B cell (primary cell): ENCODE results near the gene ASGR2. TPM values are rescaled to one million over a fixed set of nuclear protein-coding genes. Genes with fewer than 3 reads are reported as not detected.

Source experiments
- ATAC-seq: fragments of 200-7000 bp; cut with Tn5 transposase; one replicate; pipeline ENCODE4 v1.10.0; 2021; ENCODE audit warnings: low read depth, mild to moderate bottlenecking, moderate number of reproducible peaks, moderate library complexity
- CTCF ChIA-PET: fragments of 350-600 bp; sonication (Branson Sonifier 250); formaldehyde crosslinking; loops from one replicate; lab custom pipeline; 2021; ENCODE audit warnings: antibody characterized with exemption, inconsistent platforms; lab: Charles Lee
- POLR2A ChIA-PET: fragments of 350-600 bp; sonication (Branson Sonifier 250); formaldehyde crosslinking; loops from one replicate; lab custom pipeline; 2021; ENCODE audit warnings: antibody characterized with exemption; lab: Charles Lee
- DNase-seq: peaks from one replicate; pipeline ENCODE4 v3.0.0; 2013
- H2AFZ ChIP-seq: 2 replicates; pipeline ENCODE4 v1.6.1; 2012; ENCODE audit warnings: mild to moderate bottlenecking, low read depth, low read length; ENCODE audit not compliant: insufficient read depth, poor library complexity, severe bottlenecking
- H3K27ac ChIP-seq, 2 donors: 1 replicate in 1 of 2; 2 replicates in 1 of 2; pipeline ENCODE4 v1.5.1; 2012 to 2013; ENCODE audit warnings: low read length in 2 of 2, mild to moderate bottlenecking in 2 of 2, moderate library complexity in 1 of 2
- H3K27me3 ChIP-seq, 4 experiments: fragments of 200-600 bp in 1 of 4; sonication (generic) in 1 of 4; replicated peaks in 1 of 4; 1 replicate in 2 of 4; 2 replicates in 2 of 4; pipeline versions ENCODE4 v1.6.1 to v1.7.0; 2013 to 2016; ENCODE audit warnings: low read length in 3 of 4, mild to moderate bottlenecking in 2 of 4, mixed read lengths in 1 of 4, moderate library complexity in 1 of 4; ENCODE audit not compliant: insufficient read depth in 4 of 4, control insufficient read depth in 3 of 4; ENCODE audit errors: control extremely low read depth in 1 of 4
- H3K36me3 ChIP-seq, 2 experiments: replicated peaks in 1 of 2; 1 replicate in 1 of 2; 2 replicates in 1 of 2; pipeline versions ENCODE4 v1.6.1 to v1.7.1; 2013; ENCODE audit warnings: low read length in 1 of 2; ENCODE audit not compliant: insufficient read depth in 2 of 2, control insufficient read depth in 1 of 2; ENCODE audit errors: control extremely low read depth in 1 of 2, extremely low read depth in 1 of 2
- H3K4me1 ChIP-seq, 2 donors: fragments of 200-600 bp in 1 of 2; sonication (generic) in 1 of 2; 1 replicate in 1 of 2; 2 replicates in 1 of 2; pipeline versions ENCODE4 v1.5.1 to v1.6.1; 2013 to 2017; ENCODE audit warnings: low read length in 2 of 2; ENCODE audit not compliant: control insufficient read depth in 2 of 2, insufficient read depth in 2 of 2
- H3K4me2 ChIP-seq: replicated peaks from 2 replicates; pipeline ENCODE3; 2012; ENCODE audit warnings: mild to moderate bottlenecking, low read depth, low read length; ENCODE audit not compliant: poor library complexity, severe bottlenecking
- H3K4me3 ChIP-seq, 5 experiments: fragments of 200-600 bp in 1 of 5; sonication (generic) in 1 of 5; 1 replicate in 3 of 5; 2 replicates in 2 of 5; pipeline versions ENCODE4 v1.5.1 to v1.7.0; 2011 to 2016; ENCODE audit warnings: low read length in 4 of 5, mild to moderate bottlenecking in 4 of 5, low read depth in 2 of 5, control low read depth in 1 of 5, moderate library complexity in 1 of 5; ENCODE audit not compliant: insufficient read depth in 1 of 5; ENCODE audit errors: control extremely low read depth in 1 of 5, extremely low read depth in 1 of 5
- H3K79me2 ChIP-seq: fragments of 200-600 bp; sonication (generic); one replicate; pipeline ENCODE4 v1.6.0; 2016; ENCODE audit warnings: low read length; ENCODE audit not compliant: control insufficient read depth, insufficient read depth
- H3K9ac ChIP-seq: fragments of 200-600 bp; sonication (generic); 2 replicates; pipeline ENCODE4 v1.6.1; 2017; ENCODE audit warnings: mild to moderate bottlenecking, low read length, moderate library complexity
- H3K9me3 ChIP-seq, 3 donors: one replicate each; pipeline versions ENCODE4 v1.6.1 to v1.7.1; 2013; ENCODE audit warnings: low read length in 2 of 3; ENCODE audit not compliant: control insufficient read depth in 2 of 3, insufficient read depth in 1 of 3; ENCODE audit errors: control extremely low read depth in 1 of 3
- H4K20me1 ChIP-seq: 2 replicates; pipeline ENCODE4 v1.6.0; 2012; ENCODE audit warnings: mild to moderate bottlenecking, low read length; ENCODE audit not compliant: insufficient read depth, control insufficient read depth, poor library complexity, severe bottlenecking
- H3K27ac Mint-ChIP-seq: one replicate; pipeline ENCODE4 v1.8.0; 2021; ENCODE audit warnings: mixed read lengths
- H3K27me3 Mint-ChIP-seq: one replicate; pipeline ENCODE4 v1.8.0; 2021; ENCODE audit warnings: mixed read lengths
- H3K4me1 Mint-ChIP-seq: one replicate; pipeline ENCODE4 v1.8.0; 2021; ENCODE audit warnings: mixed read lengths
- H3K4me3 Mint-ChIP-seq: one replicate; pipeline ENCODE4 v1.8.0; 2021; ENCODE audit warnings: mixed read lengths
- H3K9me3 Mint-ChIP-seq: one replicate; pipeline ENCODE4 v1.8.0; 2022; ENCODE audit warnings: mixed read lengths; ENCODE audit not compliant: insufficient read depth
- CTCF ChIP-seq: fragments of 200-600 bp; IDR thresholded peaks from one replicate; pipeline ENCODE4 v1.8.0; 2022; ENCODE audit warnings: antibody characterized with exemption, mild to moderate bottlenecking
- EZH2 ChIP-seq: IDR thresholded peaks from 2 replicates; pipeline ENCODE4 v1.6.1; 2012; ENCODE audit warnings: borderline replicate concordance, low read depth, mild to moderate bottlenecking, moderate library complexity, low read length; ENCODE audit not compliant: insufficient read depth, poor library complexity, severe bottlenecking
- WGBS: methylation state at CpG from one replicate; pipeline ENCODE4 v1.1.5; 2013; ENCODE audit warnings: missing lambda C conversion rate; ENCODE audit not compliant: insufficient coverage; 5-methylcytosine and 5-hydroxymethylcytosine counted together
- intact Hi-C: fragments of 100-400 bp; cut with micrococcal nuclease; formaldehyde crosslinking; loops from one replicate; pipeline ENCODE4 v1.10.0; 2022
- polyA plus RNA-seq: library from polyadenylated mRNA; depleted of rRNA; stranded (reverse); fragments of >200 nt; gene quantifications from 2 replicates; pipeline ENCODE4 v1.2.3, GENCODE V29; 2012
- small RNA-seq: library from RNA; depleted of rRNA; stranded (forward); fragments of <200 nt; gene quantifications from one replicate; pipeline ENCODE3, GENCODE V24; 2012; ENCODE audit warnings: low replicate concordance, low read depth; ENCODE audit not compliant: insufficient read length
- total RNA-seq, 2 donors: library from RNA; stranded (reverse); fragments of 120-200 nt in 1 of 2; gene quantifications; 1 replicate in 1 of 2; 2 replicates in 1 of 2; pipeline versions ENCODE4 v1.2.3 to v1.2.4, GENCODE V29; 2013 to 2022

ASGR2 gene
- total and polyA plus RNA-seq, 2 donors (not counting 1 experiment from before 2014, with no cell fraction given): 1.00 TPM; not detected in 1

GRCh38 chr17:7058831-7059447 is 55.7 kb downstream of the ASGR2 start:
- no peak for TF ChIP-seq EZH2
- TF ChIP-seq CTCF: no peak
- CTCF ChIA-PET: interaction anchor here (1.4 kb wide), 1 partner anchor 78 kb away, joined by 3 read pairs; no protein-coding TSS in a partner anchor
- Histone ChIP-seq H3K4me3 (no peak overlapping the region), H3K9me3 (no peaks in the 10 kb centered on the region), H3K79me2 (no peaks in the 10 kb centered on the region), H3K4me1 (no peaks in the 10 kb centered on the region), H4K20me1 (no peaks in the 10 kb centered on the region), H3K9ac (no peak overlapping the region), H3K4me2 (no peak overlapping the region), H3K27me3 (peaks cover 0 to 10% (median 3%) of the 10 kb centered on the region in 4 experiments), H3K27ac (no peak overlapping the region), H3K36me3 (no peaks in the 10 kb centered on the region), H2AFZ (no peak overlapping the region)
- no peak overlapping the region for H3K4me3 Mint-ChIP-seq
- 100% methylated on average over 4 of the region's 7 CpGs for WGBS
- H3K27ac Mint-ChIP-seq: no peak overlapping the region
- no peak for DNase-seq
- POLR2A ChIA-PET: no interaction called here
- intact Hi-C loops: no loop called here
- H3K4me1 Mint-ChIP-seq: no peaks in the 10 kb centered on the region
- no peak for ATAC-seq
- H3K9me3 Mint-ChIP-seq: no peaks in the 10 kb centered on the region
- peaks cover 23% of the 10 kb centered on the region for H3K27me3 Mint-ChIP-seq

- H3K4me1 ChIP-seq: peaks cover 3 to 6% of the 10 kb centered on the region in 2 donors
- POLR2A ChIA-PET: no interaction called here
- CTCF ChIA-PET: interaction anchor here (0.6 to 1.2 kb wide), 4 partner anchors 77 to 211 kb away, joined by 3 to 9 read pairs (median 3); no protein-coding TSS in a partner anchor
- H3K27me3 ChIP-seq: peaks cover 0 to 8% (median 2%) of the 10 kb centered on the region in 4 experiments
- H3K79me2 ChIP-seq: no peaks in the 10 kb centered on the region
- no peak overlapping the region for H3K4me3 ChIP-seq
- no peak overlapping the region for H3K4me2 ChIP-seq
- no peak overlapping the region for H3K27ac ChIP-seq
- no CpG with 5 or more reads among the region's 4 CpGs for WGBS
- TF ChIP-seq CTCF: no peak
- TF ChIP-seq EZH2: no peak
- no peaks in the 10 kb centered on the region for H3K4me1 Mint-ChIP-seq
- H3K36me3 ChIP-seq: no peaks in the 10 kb centered on the region
- no peak overlapping the region for H3K27ac Mint-ChIP-seq
- H2AFZ ChIP-seq: no peak overlapping the region
- H3K27me3 Mint-ChIP-seq: peaks cover 7% of the 10 kb centered on the region
- DNase-seq (no peak), ATAC-seq (no peak)
- no peaks in the 10 kb centered on the region for H3K9me3 ChIP-seq
- H3K9ac ChIP-seq: no peak overlapping the region
- intact Hi-C loops: no loop called here
- H4K20me1 ChIP-seq: no peaks in the 10 kb centered on the region
- H3K4me3 Mint-ChIP-seq: no peak overlapping the region
- H3K9me3 Mint-ChIP-seq: no peaks in the 10 kb centered on the region
Measured at GRCh38 chr17:7056386-7056785, 58.2 kb downstream of the ASGR2 start.

Small RNAs within 50 kb of the gene (small RNA-seq; reads per million reads assigned to genes)
- not detected for gene AC120057.1

Other genes starting within 250 kb of the ASGR2 start
- gene ALOX12, start 118.8 kb downstream of the ASGR2 start, total RNA-seq: not detected in 2 replicates
- gene ALOX12, start 118.8 kb downstream of the ASGR2 start, polyA plus RNA-seq: 0.07 and 0.14 TPM in 2 replicates
- gene RNASEK, start 102.2 kb downstream of the ASGR2 start, total RNA-seq: 154 and 170 TPM in 2 replicates
- gene RNASEK, start 102.2 kb downstream of the ASGR2 start, polyA plus RNA-seq: 179 and 221 TPM in 2 replicates
- 0.25 and 0.75 TPM in 2 replicates for gene BCL6B, start 91.8 kb downstream of the ASGR2 start, total RNA-seq
- gene BCL6B, start 91.8 kb downstream of the ASGR2 start, polyA plus RNA-seq: 0.12 and 0.34 TPM in 2 replicates
- 21.7 and 21.9 TPM in 2 replicates for gene SLC16A13, start 78.8 kb downstream of the ASGR2 start, total RNA-seq
- gene SLC16A13, start 78.8 kb downstream of the ASGR2 start, polyA plus RNA-seq: 4.8 and 7.4 TPM in 2 replicates
- 30.7 and 31.9 TPM in 2 replicates for gene SLC16A11, start 70.7 kb downstream of the ASGR2 start, total RNA-seq
- 2.8 and 10.0 TPM in 2 replicates for gene SLC16A11, start 70.7 kb downstream of the ASGR2 start, polyA plus RNA-seq
- 0.24 TPM in 1 of 2 replicates, not detected in the other for gene CLEC10A, start 34.6 kb downstream of the ASGR2 start, total RNA-seq
- gene CLEC10A, start 34.6 kb downstream of the ASGR2 start, polyA plus RNA-seq: 0.15 and 0.99 TPM in 2 replicates
- gene ASGR1, start 64.5 kb upstream of the ASGR2 start, total RNA-seq: 0.32 TPM in 1 of 2 replicates, not detected in the other
- 0.43 and 0.46 TPM in 2 replicates for gene ASGR1, start 64.5 kb upstream of the ASGR2 start, polyA plus RNA-seq
- gene DLG4, start 105.0 kb upstream of the ASGR2 start, total RNA-seq: 12.0 and 12.5 TPM in 2 replicates
- 2.0 and 2.5 TPM in 2 replicates for gene DLG4, start 105.0 kb upstream of the ASGR2 start, polyA plus RNA-seq
- gene ACADVL, start 105.1 kb upstream of the ASGR2 start, total RNA-seq: 640 and 655 TPM in 2 replicates
- gene ACADVL, start 105.1 kb upstream of the ASGR2 start, polyA plus RNA-seq: 696 and 903 TPM in 2 replicates
- 104 and 116 TPM in 2 replicates for gene DVL2, start 119.7 kb upstream of the ASGR2 start, total RNA-seq
- gene DVL2, start 119.7 kb upstream of the ASGR2 start, polyA plus RNA-seq: 14.6 and 22.5 TPM in 2 replicates
- 42.3 and 45.8 TPM in 2 replicates for gene PHF23, start 124.6 kb upstream of the ASGR2 start, total RNA-seq
- gene PHF23, start 124.6 kb upstream of the ASGR2 start, polyA plus RNA-seq: 15.7 and 17.6 TPM in 2 replicates
- gene GABARAP, start 127.6 kb upstream of the ASGR2 start, total RNA-seq: 350 and 371 TPM in 2 replicates
- gene GABARAP, start 127.6 kb upstream of the ASGR2 start, polyA plus RNA-seq: 201 and 323 TPM in 2 replicates
- gene CTDNEP1, start 136.9 kb upstream of the ASGR2 start, total RNA-seq: 160 and 162 TPM in 2 replicates
- 108 and 125 TPM in 2 replicates for gene CTDNEP1, start 136.9 kb upstream of the ASGR2 start, polyA plus RNA-seq
- gene ELP5, start 137.4 kb upstream of the ASGR2 start, total RNA-seq: 42.2 and 48.0 TPM in 2 replicates
- gene ELP5, start 137.4 kb upstream of the ASGR2 start, polyA plus RNA-seq: 69.9 and 77.9 TPM in 2 replicates
- 1.2 TPM in 2 replicates for gene CLDN7, start 147.7 kb upstream of the ASGR2 start, total RNA-seq
- gene CLDN7, start 147.7 kb upstream of the ASGR2 start, polyA plus RNA-seq: 5.8 and 10.8 TPM in 2 replicates
- not detected in 2 replicates for gene SLC2A4, start 166.9 kb upstream of the ASGR2 start, total RNA-seq
- gene SLC2A4, start 166.9 kb upstream of the ASGR2 start, polyA plus RNA-seq: not detected in 2 replicates
- gene YBX2, start 179.8 kb upstream of the ASGR2 start, total RNA-seq: 0.22 TPM in 1 of 2 replicates, not detected in the other
- gene YBX2, start 179.8 kb upstream of the ASGR2 start, polyA plus RNA-seq: 0.15 TPM in 1 of 2 replicates, not detected in the other
- 233 and 236 TPM in 2 replicates for gene EIF5A, start 192.8 kb upstream of the ASGR2 start, total RNA-seq
- 576 and 769 TPM in 2 replicates for gene EIF5A, start 192.8 kb upstream of the ASGR2 start, polyA plus RNA-seq
- gene GPS2, start 200.5 kb upstream of the ASGR2 start, total RNA-seq: 128 and 137 TPM in 2 replicates
- 209 and 225 TPM in 2 replicates for gene GPS2, start 200.5 kb upstream of the ASGR2 start, polyA plus RNA-seq
- gene NEURL4, start 214.5 kb upstream of the ASGR2 start, total RNA-seq: 85.2 and 89.2 TPM in 2 replicates
- 54.6 and 82.6 TPM in 2 replicates for gene NEURL4, start 214.5 kb upstream of the ASGR2 start, polyA plus RNA-seq
- gene ACAP1, start 221.7 kb upstream of the ASGR2 start, total RNA-seq: 371 and 392 TPM in 2 replicates
- 412 and 471 TPM in 2 replicates for gene ACAP1, start 221.7 kb upstream of the ASGR2 start, polyA plus RNA-seq
- gene KCTD11, start 237.3 kb upstream of the ASGR2 start, total RNA-seq: 13.4 and 15.4 TPM in 2 replicates
- gene KCTD11, start 237.3 kb upstream of the ASGR2 start, polyA plus RNA-seq: 3.1 and 4.3 TPM in 2 replicates
- 0.25 TPM in 1 of 2 replicates, not detected in the other for gene TMEM95, start 240.3 kb upstream of the ASGR2 start, total RNA-seq
- gene TMEM95, start 240.3 kb upstream of the ASGR2 start, polyA plus RNA-seq: not detected in 2 replicates